Activated gamma-delta T cell treated with Interleukin-2 at 50 U/mL for 16 hours (primary cell): ENCODE results near the gene BAIAP2.

Experiments
- DNase-seq: peaks from one replicate; pipeline ENCODE4 v3.0.0-alpha.2; 2020

BAIAP2 gene

DNA sequence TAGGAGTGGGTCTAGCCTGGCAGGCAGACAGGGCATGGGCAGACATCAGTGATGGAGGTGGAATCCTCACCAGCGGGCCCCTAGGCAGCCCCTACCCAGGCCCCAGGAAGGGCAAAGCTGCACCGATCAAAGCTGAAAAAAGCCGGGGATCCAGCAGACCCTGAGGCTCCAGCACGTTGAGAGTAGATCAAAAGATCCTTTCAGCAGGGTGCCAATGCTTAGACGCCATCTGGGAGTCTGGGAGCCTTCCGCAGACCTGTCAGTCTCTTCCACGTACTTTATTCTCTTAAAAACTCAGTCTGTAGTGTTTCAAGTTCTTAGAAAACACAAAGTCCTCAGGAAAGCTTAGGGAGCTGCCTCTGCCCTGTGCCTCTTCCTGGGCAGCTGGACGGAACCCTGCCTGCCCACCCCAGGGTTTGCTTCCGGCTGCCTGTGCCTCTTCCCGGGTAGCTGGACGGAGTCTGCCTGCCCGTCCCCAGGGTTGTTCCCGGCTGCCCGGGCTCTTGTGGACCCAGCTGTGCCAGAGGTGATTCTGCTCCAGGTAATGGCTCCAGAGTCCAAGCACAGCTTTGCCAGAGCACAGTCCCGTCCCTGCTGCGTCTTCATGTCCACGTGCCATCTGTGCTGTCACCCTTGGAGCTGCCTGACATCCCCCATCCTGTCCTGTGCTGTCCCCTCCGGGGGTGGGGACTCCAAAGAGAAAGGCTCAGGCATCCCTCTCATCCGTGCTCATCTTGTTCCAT, 79.6 kb downstream of the BAIAP2 start:
- no peak for DNase-seq

- DNase-seq, result no peak
Measured at GRCh38 chr17:81115219-81115618, 80.3 kb downstream of the BAIAP2 start.

- DNase-seq, result no peak
Measured at GRCh38 chr17:81115749-81116464, 81.0 kb downstream of the BAIAP2 start.

DNA sequence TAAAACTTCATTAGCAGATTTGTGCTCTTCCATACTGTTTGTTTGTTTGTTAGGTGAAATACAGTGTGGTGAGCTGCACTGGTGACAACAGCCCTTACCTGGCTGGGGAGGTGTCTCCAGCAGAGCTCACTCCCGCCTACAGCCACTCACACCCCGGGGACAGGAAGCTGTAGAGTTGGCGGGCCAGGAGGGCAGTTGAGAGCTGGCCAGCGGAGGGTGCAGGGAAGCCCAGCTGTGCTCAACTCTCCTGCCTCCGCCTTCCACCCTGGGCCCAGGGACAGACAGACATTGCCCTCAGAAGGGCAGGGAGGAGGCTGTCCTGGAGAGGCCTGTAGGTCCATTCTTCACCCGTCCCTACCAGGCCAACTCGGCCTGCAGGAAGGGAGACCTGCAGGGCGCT, 81.8 kb downstream of the BAIAP2 start:
- DNase-seq, result no peak

DNA sequence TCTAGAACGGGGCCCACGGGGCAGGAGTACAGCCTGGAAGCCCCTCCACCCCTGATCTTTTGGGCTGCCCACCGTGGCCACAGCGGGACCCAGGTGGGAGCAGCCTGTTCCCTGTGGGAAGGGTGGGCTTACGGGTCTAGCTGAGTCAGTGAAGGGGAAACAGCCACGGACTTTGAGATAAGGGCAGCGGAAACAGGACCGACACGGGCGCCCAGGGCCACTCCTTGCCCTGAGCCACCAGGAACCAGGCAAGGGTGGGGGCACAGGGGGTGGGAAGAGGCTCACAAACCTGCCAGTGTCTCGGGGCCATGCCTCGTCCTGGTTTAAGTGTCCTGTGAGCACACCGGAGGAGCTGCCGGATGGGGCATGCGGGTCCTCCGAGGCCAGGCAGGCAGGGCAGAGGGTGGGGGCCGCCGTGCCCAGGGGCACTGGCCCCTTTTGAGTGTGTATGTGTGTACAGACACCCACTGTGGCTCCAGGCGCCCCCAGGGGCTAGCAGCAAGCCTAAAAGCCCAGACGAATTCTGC, 82.8 kb downstream of the BAIAP2 start:
- DNase-seq, result no peak

DNA sequence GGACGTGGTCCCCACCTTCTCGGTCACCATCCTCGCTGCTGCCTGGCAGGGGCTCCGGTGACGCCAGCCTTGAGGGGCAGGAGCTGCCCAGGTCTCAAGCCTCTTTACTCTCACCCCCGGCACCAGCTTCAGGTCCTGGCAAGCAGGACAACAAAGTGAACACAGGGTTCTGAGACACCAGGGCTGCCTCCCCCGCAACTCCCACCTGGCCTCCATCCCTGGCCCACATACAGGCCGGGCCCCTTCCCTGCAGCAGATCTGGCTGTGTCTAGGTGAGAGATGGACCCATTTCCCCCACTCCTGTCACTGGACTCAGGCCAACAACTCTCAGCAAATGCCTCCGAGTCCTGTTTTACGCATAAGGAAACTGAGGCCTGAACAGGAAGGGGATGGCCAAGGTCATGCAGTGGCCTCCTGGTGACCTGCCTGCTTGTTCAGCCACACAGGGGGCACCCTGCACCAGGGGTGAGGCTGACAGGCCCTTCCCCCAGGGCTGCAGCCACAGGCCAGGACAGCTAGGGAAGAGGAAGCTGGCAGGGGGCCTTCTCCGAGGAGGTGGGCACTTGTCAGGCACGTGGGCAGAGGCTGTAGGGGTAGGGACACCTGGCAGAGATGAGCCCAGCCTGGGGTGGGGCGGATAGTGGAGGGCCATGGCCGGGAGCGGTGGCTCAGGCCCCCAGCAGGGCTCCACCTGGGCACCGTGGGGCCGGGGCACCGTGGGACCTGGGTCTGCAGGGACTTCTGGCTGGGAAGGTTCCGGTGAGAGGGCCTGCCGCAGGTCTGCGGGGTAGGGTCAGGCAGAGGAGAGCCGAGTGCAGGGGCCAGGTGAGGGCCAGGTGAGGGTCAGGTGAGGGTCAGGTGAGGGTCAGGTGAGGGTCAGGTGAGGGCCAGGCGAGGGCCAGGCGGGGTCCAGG, 83.6 kb downstream of the BAIAP2 start:
- no peak for DNase-seq

GRCh38 chr17:81119223-81120148, 84.5 kb downstream of the BAIAP2 start:
- peak; percentile 64 for DNase-seq

DNA sequence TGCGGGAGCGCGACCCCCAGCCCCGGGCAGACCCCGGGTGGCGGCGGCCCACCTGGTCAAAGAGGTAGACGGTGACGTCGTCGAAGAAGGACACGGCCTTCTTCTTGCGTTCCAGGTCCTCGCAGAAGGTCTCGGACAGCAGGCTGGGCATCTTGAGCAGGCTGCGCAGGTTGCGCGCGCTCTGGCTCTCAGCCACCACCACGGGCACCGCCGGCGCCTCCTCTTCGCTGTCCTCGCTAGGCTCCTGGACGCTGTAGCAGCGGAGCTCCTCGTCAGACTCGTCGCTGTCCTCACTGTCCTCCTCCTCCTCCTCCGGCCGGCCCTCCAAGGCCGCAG, 85.2 kb downstream of the BAIAP2 start:
- no peak for DNase-seq

DNA sequence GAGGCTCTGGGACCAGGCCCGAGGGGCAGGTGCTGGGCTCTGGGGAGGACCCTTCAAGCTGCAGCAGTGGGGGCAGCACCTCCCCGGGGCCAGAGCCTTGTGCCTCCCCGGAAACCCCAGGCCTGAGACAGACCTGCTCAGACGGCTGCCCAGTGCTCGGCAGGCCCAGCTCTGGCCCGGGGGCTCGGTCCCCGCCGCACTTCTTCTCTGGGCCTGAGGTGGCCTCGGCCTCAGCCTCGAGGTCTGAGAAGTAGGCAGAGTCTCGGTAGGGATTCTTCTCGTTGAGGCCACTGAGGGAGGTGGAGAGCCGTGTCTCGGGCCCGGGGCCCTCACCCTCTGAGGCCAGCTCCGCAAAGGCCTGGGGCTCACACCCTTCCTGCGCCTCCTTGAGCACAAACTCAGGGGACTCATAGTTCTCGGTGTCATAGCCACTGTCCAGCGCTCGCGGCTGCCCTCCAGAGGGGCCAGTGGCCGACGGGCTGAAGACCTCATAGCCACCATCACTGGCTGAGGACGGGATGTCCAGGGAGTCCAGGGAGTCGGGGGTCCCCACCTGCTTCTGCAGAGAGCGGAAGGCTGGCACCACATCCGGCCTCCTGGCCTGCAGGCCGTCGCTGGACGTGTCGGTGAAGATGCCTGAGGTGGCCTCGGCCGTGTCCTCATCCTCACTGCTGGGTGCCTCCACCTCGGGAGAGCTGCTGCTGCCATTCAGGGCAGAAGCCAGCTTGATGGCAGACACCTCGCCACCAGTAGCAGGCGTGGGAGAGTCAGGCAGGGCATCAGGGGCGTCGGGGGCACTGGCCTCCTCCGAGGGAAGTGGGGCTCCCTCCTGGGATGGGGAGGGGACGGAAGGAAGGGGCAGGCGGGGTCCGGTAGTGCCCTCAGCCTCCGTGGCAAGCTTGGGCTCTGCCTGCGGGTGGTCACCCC, 86.0 kb downstream of the BAIAP2 start:
- DNase-seq, result no peak

DNA sequence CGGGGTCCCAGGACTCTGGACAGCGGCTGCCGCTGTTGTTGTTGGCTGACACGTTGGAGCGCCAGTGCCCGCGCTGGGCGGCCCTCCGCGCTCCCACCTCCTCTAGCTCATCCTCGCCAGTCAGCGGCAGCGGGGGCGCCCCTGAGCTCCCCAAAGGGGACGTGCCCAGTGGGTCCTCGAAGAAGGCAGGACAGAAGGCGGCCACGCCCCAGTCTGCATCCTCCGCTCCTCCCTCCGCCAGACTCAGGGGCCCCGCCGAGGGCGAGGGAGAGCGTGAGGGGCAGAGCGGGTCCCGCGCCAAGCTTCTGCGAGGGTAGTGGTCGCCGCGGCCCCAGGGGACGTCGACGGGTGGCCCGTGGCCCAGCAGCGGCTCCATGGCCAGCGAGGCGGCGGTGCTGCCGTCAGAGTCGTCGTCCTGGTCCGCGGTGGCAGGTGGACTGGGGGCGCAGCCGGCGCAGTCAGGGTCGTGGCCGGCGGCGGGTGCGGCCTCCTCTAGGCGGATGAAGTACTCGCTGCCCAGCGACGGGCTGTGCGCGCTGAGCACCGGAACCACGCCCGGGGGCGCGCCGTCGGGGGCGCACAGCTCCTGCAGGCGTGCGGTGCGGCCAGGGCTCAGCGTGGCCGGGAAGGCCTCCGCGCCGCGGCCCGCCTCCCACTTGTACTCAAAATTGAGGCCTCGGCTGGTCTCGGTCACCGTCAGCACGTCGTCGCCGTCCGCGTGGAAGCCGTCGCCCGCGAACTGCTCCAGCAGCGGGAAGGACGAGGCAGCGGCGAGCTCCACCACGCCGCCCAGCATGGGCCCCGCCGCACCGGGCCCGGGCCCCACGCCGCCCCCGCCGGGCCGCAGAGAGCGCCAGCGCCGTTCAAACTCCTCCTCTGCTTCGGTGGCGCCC, 87.1 kb downstream of the BAIAP2 start:
- no peak for DNase-seq

GRCh38 chr17:81123052-81124048, 88.4 kb downstream of the BAIAP2 start:
- DNase-seq, result no peak

DNA sequence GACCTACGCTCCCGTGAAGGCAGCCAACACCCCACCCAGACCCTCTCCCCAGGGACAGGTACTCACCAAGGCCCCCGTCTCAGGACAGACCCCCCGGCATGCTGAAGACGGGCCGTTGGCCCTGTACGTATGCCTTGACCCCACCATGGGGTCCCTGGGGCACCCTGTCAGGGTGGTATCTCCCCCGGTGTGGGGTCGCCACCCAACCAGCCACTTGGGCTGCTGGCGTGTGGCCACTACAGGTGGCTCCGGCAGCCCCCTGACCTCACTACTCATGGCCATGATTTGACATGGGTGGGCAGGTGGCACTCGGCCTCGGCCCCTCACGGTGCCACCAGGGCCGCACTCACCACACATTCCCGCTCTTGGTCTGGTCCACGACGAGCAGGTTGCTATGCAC, 89.4 kb downstream of the BAIAP2 start:
- DNase-seq, result no peak

GRCh38 chr17:81125573-81126081, 90.7 kb downstream of the BAIAP2 start:
- DNase-seq, result no peak

DNA sequence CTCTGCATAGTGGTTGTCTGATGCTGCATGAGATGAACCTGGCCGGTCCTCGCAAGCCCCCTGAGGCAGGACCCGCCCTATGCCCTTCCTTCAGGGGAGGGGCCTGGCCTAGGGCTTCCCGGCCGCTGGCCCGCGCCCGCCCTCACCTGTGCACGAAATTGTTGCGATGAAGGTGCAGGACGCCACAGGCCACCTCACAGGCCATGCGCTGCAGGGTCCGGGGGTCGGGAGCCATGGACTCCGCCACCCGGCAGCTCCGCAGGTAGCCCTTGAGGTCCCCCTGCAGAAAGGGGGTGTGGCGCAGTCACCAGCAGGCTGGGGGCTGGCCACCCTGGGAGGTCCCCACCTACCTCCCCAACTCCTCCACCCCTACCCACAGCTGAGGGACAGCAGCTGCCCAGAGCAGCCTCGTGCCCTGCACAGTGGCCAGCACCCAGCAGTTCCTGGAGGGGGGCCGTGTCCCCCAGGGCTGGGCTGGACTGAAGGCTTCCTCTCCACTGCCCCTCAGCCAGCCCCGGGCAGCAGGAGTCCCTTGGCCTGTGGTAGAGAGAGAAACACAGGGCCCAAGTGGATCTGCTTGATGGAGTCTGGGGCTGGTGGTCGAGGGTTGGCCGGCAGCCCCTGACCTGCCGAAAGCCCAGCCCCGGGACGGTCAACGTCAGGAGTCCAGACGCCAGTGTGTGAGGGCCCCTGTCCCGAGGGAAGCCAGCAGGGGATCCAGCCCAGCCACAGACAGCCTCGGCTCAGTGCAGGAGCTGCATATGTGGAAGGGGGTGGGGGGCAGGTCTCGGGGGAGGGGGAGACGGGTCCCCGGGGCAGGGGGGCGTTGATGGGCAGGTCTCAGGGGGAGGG, 91.6 kb downstream of the BAIAP2 start:
- no peak for DNase-seq

GRCh38 chr17:81127133-81127455, 92.1 kb downstream of the BAIAP2 start:
- DNase-seq, result no peak

GRCh38 chr17:81127526-81128177, 92.7 kb downstream of the BAIAP2 start:
- no peak for DNase-seq

GRCh38 chr17:81128338-81128737, 93.4 kb downstream of the BAIAP2 start:
- DNase-seq, result no peak
